ENCODE measurements around the gene WDR19.

DNA sequence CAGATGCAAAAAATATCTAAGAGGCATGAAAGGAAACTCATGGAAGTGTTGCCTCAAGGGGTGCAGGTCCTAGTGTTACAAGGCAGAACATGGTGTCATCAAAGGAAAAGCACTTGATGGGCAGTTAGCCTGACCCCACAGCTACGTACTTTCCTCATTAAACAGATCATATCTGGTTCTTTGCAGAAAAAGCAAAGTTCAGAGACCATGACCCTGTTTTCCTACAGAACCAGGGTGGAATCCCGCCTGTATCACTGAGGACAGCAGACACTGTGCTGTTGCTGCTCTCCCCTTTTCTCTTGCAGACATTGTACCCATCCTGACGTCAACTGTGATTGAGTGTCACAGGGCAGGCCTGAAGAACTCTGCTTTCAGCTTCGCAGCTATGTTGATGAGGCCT, 92.2 kb downstream of the WDR19 start:
- no peak for TF ChIP-seq POLR2A (IDR thresholded peaks at IDR 0.05)
- TF ChIP-seq, protein P1, sequence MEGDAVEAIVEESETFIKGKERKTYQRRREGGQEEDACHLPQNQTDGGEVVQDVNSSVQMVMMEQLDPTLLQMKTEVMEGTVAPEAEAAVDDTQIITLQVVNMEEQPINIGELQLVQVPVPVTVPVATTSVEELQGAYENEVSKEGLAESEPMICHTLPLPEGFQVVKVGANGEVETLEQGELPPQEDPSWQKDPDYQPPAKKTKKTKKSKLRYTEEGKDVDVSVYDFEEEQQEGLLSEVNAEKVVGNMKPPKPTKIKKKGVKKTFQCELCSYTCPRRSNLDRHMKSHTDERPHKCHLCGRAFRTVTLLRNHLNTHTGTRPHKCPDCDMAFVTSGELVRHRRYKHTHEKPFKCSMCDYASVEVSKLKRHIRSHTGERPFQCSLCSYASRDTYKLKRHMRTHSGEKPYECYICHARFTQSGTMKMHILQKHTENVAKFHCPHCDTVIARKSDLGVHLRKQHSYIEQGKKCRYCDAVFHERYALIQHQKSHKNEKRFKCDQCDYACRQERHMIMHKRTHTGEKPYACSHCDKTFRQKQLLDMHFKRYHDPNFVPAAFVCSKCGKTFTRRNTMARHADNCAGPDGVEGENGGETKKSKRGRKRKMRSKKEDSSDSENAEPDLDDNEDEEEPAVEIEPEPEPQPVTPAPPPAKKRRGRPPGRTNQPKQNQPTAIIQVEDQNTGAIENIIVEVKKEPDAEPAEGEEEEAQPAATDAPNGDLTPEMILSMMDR (IDR thresholded peaks at IDR 0.05 in 8 of 11, conservative IDR thresholded peaks at IDR 0.05 in 3 of 11), result no peak
- no peak for TF ChIP-seq POLR2AphosphoS5 (IDR thresholded peaks at IDR 0.05)

All from spleen (tissue), 7 donors.